Middle frontal gyrus (tissue), 1 donor: ENCODE measurements around the gene CHST15.
"Not testable (repeated sequence)": the region's sequence is repeated elsewhere in the genome, so short reads cannot be mapped to it uniquely, and the experiment has no call there.

Experiments used
- DNase-seq: peaks from one replicate; pipeline ENCODE4 v3.0.0-alpha.2; 2015; ENCODE audit warnings: low spot score; ENCODE audit errors: extremely low spot score

The CHST15 gene

GRCh38 chr10:124047427-124048152 is 45.8 kb downstream of the CHST15 start:
- no peak for DNase-seq

DNA sequence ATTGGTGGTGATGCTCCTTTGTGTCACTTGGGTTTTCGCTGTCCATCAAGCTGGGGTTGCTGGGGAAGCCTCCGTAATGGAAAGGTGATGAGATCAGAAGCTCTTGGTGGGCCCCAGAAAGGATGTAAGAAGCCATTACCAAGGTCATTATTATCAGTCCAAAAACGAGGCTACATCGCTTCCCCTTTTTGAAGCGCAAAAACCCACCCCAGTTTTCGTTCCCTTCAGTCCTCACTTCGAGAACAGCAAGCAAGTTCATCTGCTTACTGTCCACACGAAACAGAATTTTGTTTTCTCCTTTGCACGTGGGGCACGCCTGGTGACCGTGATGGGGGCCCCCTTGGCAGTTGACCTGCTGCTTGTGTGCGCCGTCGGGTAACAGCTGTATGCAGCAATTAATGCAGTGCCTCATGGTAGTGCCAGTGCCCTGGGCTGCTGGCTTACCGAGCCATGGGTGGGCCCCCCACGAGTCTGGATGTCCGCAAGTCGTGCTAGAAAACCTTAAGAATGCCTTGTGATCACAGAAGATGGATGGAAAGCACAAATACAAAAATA is 47.5 kb downstream of the CHST15 start:
- no peak for DNase-seq

DNA sequence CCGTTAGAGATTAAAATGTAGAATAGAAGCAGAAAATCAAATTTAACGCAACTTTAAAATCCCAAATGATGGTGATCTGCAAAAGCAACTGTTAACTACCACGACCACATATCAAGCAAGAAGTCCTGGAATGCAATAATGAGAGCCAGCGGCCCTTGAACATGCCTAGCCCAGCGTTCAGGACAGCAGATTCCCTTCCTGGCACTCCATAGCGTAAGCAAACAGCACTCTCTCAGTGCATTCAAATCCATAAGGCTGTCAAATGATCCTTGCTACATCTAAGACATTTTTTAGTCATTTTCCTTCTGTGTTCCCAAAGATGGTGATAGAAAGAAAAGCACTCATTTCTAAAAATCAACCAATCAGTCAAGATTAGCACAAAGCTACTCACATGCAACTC is 48.1 kb downstream of the CHST15 start:
- no peak for DNase-seq

DNA sequence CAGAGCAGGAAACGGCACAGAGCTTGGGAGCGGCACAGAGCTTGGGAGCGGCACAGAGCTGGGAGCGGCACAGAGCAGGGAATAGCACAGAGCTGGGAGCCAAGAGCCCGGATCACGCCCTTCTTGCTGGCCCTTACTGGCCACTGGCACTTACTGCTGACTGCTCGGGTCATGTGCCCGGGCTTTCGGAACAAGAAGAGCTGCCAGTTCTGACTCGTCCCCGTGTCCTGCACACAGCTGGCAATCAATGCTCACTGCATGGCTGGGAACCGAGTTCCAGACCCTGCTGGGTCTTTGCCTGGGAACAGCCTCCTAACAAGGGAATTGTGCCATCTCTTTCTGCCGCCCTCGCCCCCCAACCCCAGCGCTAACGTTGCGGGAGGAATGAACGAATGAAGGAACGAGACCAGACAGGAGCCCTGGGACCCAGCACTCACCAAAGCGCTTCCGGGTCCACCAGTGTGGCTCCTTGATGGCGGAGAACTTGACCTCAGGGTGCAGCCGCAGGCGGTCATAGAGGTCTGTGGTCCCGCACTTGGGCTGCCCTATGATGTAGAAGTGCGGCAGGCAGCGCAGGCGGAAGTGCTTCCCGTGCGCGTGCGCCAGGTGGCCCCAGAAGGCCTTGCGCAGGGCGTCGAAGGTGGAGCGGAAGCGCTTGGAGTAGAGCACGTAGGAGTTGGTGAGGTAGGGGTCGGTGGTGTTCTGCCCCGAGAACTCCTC is 49.1 kb downstream of the CHST15 start:
- no peak for DNase-seq

DNA sequence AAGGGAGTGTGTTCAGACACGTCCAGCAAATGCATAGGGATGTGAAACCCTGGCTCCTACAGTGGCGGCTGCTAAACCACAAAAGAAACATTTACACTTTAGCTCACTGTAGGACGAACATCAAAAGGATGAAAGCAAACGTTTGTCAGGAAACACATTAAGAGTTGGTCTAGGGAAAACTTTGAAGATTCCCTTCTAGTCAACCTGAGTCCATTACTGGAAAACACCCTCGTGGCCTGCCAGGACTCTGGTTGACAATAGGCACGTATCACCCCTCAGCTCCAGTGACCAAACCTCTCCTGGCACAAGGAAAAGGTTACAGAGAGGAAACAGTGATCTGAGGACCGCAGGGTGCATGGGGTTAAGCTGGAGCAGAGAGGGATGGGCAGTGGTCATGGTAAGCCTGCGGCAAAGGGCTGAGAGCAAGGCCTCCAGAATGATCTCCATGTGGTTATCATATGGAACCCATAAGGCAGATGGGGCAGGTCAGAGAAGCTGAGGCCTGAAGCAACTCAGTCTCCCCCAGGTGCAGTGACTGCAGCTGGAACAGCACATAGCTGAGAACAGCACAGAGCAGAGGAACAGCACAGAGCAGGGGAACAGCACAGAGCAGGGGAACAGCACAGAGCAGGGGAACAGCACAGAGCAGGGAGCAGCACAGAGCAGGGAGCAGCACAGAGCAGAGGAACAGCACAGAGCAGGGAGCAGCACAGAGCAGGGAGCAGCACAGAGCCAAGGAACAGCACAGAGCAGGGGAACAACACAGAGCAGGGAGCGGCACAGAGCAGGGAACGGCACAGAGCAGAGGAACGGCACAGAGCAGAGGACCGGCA is 49.9 kb downstream of the CHST15 start:
- no peak for DNase-seq

DNA sequence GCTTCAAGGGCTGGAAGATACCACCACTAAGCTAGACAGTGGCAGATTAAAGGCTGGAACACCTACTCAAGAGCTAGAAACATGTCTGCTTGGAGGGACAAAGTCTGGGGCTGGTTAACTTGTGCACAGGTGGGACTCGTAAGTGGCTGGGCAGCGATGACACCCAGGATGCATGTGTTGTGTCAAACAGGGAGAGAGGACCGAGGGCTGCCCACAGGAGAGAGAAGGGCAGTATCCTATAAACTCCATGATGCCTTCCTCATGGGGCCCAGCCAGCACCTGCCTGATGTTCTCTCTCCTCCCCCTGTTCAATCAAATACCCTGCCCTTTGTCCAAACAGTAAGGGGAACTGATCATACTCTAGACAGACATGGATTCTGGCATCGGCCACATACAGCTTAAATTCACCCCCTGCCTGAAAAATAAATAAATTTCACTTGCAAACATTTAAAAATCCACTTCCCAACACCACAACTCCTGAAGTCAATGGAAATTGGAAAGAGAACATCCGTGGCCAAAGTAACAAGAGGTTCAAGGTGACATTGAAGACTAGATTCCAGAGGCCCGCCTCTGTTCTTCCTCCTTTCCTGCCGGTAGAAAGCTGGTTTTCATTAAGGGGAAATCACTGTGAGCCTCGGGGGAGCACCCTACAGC is 50.6 kb downstream of the CHST15 start:
- no peak for DNase-seq

GRCh38 chr10:124041675-124042445 is 51.5 kb downstream of the CHST15 start:
- no peak for DNase-seq

GRCh38 chr10:124040451-124041188 is 52.8 kb downstream of the CHST15 start:
- DNase-seq: no peak

DNA sequence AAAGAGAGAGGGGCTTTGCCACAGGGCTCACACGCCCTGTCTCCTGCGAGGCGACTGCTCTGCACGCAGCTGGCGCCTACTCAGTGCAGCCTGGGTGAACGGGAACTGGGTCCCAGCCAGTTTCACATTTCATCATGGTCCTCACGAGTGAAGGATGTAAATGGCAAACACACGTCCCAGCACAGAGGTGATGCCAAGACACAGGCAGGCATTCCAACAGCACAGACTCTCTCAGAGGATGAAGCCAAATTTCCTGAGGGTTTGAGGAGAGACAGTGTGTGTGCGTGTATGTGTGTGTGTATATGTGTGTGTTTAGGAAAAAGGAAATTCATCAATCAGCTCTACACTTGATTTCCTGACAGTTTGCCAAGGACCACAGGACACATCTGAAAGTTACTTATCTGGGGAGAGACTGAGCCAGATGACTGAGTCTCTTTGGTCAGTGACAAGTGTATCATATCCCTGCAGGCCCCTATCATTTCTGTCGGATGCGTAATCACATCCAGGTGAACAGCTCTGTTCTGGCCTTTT is 53.9 kb downstream of the CHST15 start:
- DNase-seq: no peak

- no peak for DNase-seq
These were observed 55.6 kb downstream of the CHST15 start for GRCh38 chr10:124037784-124038183.

DNA sequence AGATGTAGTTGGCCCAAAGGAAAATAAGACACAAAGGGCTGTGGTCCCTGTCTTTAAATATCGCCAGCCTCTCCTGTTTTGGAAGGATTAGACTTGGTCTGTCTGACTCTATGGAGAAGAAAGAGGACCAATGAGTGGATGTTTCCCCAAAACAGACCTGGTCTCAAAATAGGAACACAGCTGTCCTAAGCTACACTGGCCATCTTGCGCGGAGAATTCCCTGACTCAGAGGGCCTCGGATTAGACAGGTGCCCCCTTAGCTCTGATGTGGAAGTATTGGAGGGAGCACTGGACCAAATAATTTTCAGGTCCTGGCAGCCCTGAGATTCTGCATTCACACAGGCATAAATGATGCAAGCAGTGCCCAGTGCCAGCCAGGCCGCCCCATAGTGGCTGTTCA is 56.1 kb downstream of the CHST15 start:
- no peak for DNase-seq

DNA sequence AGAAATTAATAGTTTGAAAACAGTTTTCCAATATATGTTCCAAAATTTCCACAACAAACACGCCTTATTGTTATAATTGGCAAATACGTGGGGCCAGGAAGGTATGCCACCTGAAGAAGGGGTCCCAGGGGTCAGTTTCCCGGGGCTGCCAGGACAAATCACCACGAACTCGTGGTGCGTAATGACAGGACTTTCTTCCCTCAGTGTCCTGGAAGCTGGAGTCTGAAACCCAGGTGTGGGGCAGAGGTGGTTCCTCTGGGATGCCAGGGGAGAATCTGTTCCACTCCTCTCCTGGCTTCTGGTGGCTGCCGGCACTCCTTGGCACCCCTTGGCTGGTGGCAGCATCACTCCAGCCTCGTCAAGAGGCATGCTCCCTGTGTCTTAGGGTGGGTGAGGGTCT is 56.7 kb downstream of the CHST15 start:
- no peak for DNase-seq

GRCh38 chr10:124035928-124036558 is 57.4 kb downstream of the CHST15 start:
- no peak for DNase-seq

DNA sequence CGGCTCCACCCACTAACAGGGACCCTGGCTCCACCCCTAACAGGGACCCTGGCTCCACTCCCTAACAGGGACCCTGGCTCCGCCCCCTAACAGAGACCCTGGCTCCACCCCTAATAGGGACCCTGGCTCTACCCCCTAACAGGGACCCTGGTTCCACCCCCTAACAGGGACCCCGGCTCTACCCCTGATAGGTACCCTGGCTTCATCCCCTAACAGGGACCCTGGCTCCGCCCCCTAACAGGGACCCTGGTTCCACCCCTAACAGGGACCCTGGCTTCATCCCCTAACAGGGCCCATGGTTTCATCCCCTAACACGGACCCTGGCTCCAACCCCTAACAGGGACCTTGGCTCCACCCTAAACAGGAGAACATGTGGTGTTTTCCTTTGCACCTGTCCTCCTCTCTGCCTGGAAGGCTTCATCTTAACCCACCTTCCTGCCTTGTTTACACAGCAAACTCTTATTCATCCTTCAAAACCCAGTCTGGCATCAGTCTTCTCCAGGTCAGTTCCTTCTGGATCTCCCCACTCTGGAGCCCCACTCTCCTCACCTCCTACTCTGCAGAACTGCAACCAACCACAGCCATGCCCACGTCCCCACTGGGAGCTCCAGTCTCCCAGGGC is 58.0 kb downstream of the CHST15 start:
- DNase-seq: no peak

DNA sequence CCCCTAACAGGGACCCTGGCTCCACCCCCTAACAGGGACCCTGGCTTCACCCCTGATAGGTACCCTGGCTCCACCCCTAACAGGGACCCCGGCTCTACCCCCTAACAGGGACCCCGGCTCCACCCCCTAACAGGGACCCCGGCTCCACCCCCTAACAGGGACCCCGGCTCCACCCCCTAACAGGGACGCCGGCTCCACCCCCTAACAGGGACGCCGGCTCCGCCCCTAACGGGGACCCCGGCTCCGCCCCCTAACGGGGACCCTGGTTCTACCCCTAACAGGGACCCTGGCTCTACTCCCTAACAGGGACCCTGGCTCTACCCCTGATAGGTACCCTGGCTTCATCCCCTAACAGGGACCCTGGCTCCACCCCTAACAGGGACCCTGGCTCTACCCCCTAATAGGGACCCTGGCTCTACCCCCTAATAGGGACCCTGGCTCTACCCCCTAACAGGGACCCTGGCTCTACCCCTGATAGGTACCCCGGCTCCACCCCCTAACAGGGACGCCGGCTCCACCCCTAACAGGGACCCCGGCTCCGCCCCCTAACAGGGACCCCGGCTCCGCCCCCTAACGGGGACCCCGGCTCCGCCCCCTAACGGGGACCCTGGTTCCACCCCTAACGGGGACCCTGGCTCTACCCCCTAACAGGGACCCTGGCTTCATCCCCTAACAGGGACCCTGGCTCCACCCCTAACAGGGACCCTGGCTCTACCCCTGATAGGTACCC is 58.7 kb downstream of the CHST15 start:
- DNase-seq: not testable (repeated sequence)

- no peak for DNase-seq
These were observed 59.5 kb downstream of the CHST15 start for GRCh38 chr10:124033887-124034218.

- DNase-seq: no peak
These were observed 60.2 kb downstream of the CHST15 start for GRCh38 chr10:124032971-124033886.
